Neural crest cell (in vitro differentiated cells): Measurements from ENCODE around the gene PDE7B. TPM values are rescaled to one million over a fixed set of nuclear protein-coding genes. Genes with fewer than 3 reads are reported as not detected.
A peak's percentile ranks its signal among the peaks of the same experiment; 100 is the strongest.
"Not testable (repeated sequence)": the region's sequence is repeated elsewhere in the genome, so short reads cannot be mapped to it uniquely, and the experiment has no call there.

Experiments
- DNase-seq: peaks from one replicate; pipeline ENCODE4 v3.0.0; 2021; ENCODE audit warnings: low read depth, mixed read lengths, low spot score
- H3K27ac Mint-ChIP-seq: one replicate; pipeline ENCODE4 v1.8.0; 2021; ENCODE audit warnings: mild to moderate bottlenecking, mixed read lengths; ENCODE audit not compliant: unreplicated experiment
- H3K27me3 Mint-ChIP-seq: 2 replicates; pipeline ENCODE4 v1.8.0; 2021; ENCODE audit warnings: low read depth, mild to moderate bottlenecking, mixed read lengths
- H3K36me3 Mint-ChIP-seq: 2 replicates; pipeline ENCODE4 v1.8.0; 2021; ENCODE audit warnings: low read depth, mild to moderate bottlenecking, mixed read lengths
- H3K4me1 Mint-ChIP-seq: 2 replicates; pipeline ENCODE4 v1.8.0; 2021; ENCODE audit warnings: mixed read lengths
- H3K4me3 Mint-ChIP-seq: one replicate; pipeline ENCODE4 v1.8.0; 2021; ENCODE audit warnings: mild to moderate bottlenecking, mixed read lengths
- H3K9me3 Mint-ChIP-seq: 2 replicates; pipeline ENCODE4 v1.8.0; 2021; ENCODE audit warnings: mixed read lengths
- total RNA-seq: library from RNA; stranded (reverse); gene quantifications from 2 replicates; pipeline ENCODE4 v1.2.1, GENCODE V29; 2021
- TF ChIP-seq, protein P1 (sequence below): fragments of 200-600 bp; sonication (generic); conservative IDR thresholded peaks from 2 replicates; pipeline ENCODE4 v1.5.0; 2021; ENCODE audit warnings: antibody characterized with exemption, mild to moderate bottlenecking

PDE7B gene
- total RNA-seq, 1 donor from 2014 or later: 0.58 TPM

DNA sequence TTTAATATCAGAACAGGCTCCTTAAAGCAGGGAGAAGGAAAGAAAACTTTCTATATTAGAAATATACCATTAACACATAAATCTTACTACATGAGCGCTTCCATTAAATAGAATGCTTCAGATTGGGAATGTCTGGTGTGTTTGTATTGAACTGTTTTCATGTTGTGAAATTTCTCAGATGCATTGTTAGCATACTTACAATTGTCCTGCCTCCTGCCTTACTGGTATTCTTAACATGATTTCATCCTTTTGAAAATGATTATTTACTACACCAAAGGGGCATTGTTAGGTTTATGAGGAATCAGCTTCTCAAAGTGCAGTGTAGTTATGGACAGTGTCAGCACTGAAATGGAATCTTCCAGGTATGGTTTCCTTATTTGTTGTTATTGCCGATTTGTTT lies 253.1 kb downstream of the PDE7B start:
- H3K27me3 Mint-ChIP-seq: peaks cover 41% of the 10 kb centered on the region
- H3K4me3 Mint-ChIP-seq: no peak overlapping the region
- no peak overlapping the region for H3K27ac Mint-ChIP-seq
- H3K9me3 Mint-ChIP-seq: peaks cover 4% of the 10 kb centered on the region
- no peaks in the 10 kb centered on the region for H3K36me3 Mint-ChIP-seq
- no peak for DNase-seq
- TF ChIP-seq, protein P1, sequence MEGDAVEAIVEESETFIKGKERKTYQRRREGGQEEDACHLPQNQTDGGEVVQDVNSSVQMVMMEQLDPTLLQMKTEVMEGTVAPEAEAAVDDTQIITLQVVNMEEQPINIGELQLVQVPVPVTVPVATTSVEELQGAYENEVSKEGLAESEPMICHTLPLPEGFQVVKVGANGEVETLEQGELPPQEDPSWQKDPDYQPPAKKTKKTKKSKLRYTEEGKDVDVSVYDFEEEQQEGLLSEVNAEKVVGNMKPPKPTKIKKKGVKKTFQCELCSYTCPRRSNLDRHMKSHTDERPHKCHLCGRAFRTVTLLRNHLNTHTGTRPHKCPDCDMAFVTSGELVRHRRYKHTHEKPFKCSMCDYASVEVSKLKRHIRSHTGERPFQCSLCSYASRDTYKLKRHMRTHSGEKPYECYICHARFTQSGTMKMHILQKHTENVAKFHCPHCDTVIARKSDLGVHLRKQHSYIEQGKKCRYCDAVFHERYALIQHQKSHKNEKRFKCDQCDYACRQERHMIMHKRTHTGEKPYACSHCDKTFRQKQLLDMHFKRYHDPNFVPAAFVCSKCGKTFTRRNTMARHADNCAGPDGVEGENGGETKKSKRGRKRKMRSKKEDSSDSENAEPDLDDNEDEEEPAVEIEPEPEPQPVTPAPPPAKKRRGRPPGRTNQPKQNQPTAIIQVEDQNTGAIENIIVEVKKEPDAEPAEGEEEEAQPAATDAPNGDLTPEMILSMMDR: no peak
- peaks cover 39% of the 10 kb centered on the region for H3K4me1 Mint-ChIP-seq

- H3K27ac Mint-ChIP-seq, H3K36me3 Mint-ChIP-seq, H3K9me3 Mint-ChIP-seq, DNase-seq, H3K4me3 Mint-ChIP-seq: not testable (repeated sequence)
- H3K27me3 Mint-ChIP-seq: peaks cover 34% of the 10 kb centered on the region
- peaks cover 41% of the 10 kb centered on the region for H3K4me1 Mint-ChIP-seq
Measured at GRCh38 chr6:136105797-136106196, 254.3 kb downstream of the PDE7B start.

DNA sequence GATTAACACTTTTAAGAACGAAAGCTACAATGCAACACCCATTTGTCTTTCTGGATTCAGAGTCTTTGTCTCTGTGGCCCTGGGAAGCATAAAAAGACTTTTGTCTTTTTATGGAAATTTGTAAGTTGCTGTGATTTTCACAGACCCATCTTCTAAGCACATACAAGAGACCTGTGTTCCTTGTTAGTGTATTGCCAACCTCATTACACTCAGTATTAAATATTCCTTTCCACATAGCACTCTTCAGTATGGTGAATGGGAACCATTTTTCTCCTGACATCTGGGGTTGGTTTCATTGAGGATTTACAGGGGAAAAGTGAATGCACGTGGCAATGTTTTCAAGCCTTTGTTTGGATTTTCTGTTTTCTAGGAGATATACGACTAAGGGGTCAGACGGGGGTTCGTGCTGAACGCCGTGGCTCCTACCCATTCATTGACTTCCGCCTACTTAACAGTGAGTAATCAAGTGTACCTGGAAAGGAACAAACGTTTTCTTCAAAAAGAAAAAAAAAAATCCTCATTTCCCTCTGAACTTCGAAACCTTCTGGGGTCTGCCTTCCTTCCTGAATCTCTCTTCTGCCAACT lies 257.0 kb downstream of the PDE7B start:
- no peaks in the 10 kb centered on the region for H3K9me3 Mint-ChIP-seq
- peak overlapping the region; percentile 20 for H3K4me3 Mint-ChIP-seq
- TF ChIP-seq, protein P1: no peak
- DNase-seq: no peak
- peaks cover 20% of the 10 kb centered on the region for H3K27me3 Mint-ChIP-seq
- peaks cover 46% of the 10 kb centered on the region for H3K4me1 Mint-ChIP-seq
- H3K36me3 Mint-ChIP-seq: no peaks in the 10 kb centered on the region
- H3K27ac Mint-ChIP-seq: peak overlapping the region; percentile 22

DNA sequence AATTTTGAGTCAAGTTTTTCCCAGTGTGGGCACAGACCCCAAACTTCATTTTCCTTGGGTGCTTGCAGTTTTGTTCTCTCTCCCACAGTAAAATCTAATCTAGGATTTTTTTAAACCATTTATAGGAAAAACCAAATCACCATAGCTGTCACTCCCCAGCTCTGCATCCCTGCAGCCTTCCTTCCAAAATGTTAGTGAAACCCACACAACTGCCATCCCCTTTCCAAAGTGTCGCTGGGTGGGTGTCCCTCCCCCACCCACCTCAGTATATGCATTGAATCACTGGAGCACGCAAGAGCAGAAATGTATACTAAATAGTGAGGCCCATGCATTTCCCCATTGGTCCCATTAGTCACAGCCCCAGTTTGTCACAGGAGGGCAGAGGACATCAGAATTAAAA lies 260.3 kb downstream of the PDE7B start:
- no peak overlapping the region for H3K27ac Mint-ChIP-seq
- no peak overlapping the region for H3K4me3 Mint-ChIP-seq
- peaks cover 3% of the 10 kb centered on the region for H3K9me3 Mint-ChIP-seq
- no peaks in the 10 kb centered on the region for H3K36me3 Mint-ChIP-seq
- TF ChIP-seq, protein P1: no peak
- H3K27me3 Mint-ChIP-seq: peaks cover 19% of the 10 kb centered on the region
- DNase-seq: no peak
- H3K4me1 Mint-ChIP-seq: peaks cover 44% of the 10 kb centered on the region

GRCh38 chr6:136112262-136112661 lies 260.8 kb downstream of the PDE7B start:
- no peaks in the 10 kb centered on the region for H3K36me3 Mint-ChIP-seq
- TF ChIP-seq, protein P1: no peak
- peaks cover 3% of the 10 kb centered on the region for H3K9me3 Mint-ChIP-seq
- H3K27me3 Mint-ChIP-seq: peaks cover 18% of the 10 kb centered on the region
- H3K4me1 Mint-ChIP-seq: peaks cover 44% of the 10 kb centered on the region
- no peak overlapping the region for H3K27ac Mint-ChIP-seq
- no peak overlapping the region for H3K4me3 Mint-ChIP-seq
- no peak for DNase-seq

DNA sequence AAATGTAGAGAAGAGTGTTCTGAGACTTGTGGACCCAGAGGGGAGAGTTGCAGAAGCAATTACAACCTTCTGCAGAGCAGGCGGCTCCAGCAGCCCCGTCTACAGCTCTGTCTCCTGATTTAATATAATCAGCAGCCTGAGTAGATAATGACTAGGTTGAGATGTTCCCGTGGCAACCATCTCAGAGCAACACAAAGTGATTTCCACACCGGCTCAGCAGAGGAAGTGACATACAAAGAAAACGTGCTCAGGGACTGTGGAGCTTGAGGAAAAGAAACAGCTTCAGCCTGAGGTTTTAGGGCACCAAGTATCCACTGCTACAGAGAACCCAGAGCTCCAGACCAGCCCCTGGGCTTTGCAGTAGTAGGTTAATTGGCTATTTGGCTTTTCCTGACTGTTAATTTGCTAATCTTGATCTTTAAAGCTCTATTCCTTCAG lies 262.3 kb downstream of the PDE7B start:
- Mint-ChIP-seq H3K4me1 (peaks cover 36% of the 10 kb centered on the region), H3K4me3 (peak overlapping the region; percentile 10), H3K27me3 (peaks cover 14% of the 10 kb centered on the region), H3K36me3 (no peaks in the 10 kb centered on the region), H3K9me3 (peaks cover 3% of the 10 kb centered on the region), H3K27ac (peak overlapping the region; percentile 36)
- DNase-seq: peak; percentile 29
- TF ChIP-seq, protein P1: no peak
